ENCODE results near the gene ARHGEF28. TPM values are rescaled to one million over a fixed set of nuclear protein-coding genes. Genes with fewer than 3 reads are reported as not detected.

ARHGEF28 gene
- total RNA-seq, 2 experiments from 2014 or later = not detected

DNA sequence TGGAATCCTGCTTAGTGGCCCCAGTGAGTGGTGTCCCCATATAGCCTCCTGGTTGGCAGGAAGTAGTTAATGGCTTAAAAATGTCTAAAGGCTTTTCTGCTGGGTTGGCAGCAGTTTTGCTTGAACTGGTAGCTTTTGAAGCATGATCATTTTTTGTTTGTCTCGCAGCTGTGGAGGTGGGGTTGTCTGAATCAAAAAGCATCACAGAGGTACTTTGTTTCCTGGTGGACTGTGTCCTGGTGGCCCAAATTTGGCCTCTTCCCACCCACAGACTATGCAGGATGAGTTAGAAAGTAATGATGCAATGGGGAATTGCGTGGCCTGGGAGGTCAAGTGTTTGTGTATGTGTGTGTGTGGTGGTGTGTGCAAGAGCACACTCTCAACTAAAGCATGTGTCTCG is 322.7 kb downstream of the ARHGEF28 start:
- Mint-ChIP-seq H3K4me1 (ENCODE audit: low read depth) (no peaks in the 10 kb centered on the region), H3K27ac (no peak overlapping the region), H3K27me3 (ENCODE audit: low read depth) (peaks cover 4% of the 10 kb centered on the region), H3K9me3 (ENCODE audit: insufficient read depth) (no peaks in the 10 kb centered on the region), H3K36me3 (ENCODE audit: low read depth) (no peaks in the 10 kb centered on the region), H3K4me3 (no peak overlapping the region)
- ChIA-PET CTCF (no interaction called here), POLR2A (no interaction called here)
- ATAC-seq = no peak
- no peak for DNase-seq

DNA sequence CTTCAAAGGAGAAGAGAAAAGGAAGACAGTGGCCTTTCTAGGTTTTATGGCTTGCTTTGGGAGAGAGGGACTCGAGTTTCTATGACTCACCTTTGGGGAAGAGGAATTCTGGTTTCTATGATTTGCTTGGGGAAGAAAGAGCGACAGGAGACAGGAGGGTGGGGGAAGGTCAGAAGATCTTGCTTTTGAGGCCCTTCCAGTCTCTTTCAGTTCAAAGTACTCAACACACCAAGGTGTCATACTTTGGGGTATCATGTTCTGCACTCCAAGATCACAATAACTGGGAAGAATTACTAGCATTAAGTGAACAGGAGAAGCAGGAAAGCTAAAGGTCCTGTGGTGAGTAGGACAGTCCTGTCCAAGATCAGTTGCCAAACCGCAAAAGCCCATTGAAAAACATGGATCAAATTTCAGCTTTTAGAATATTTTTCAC is 324.5 kb downstream of the ARHGEF28 start:
- peaks cover 4% of the 10 kb centered on the region for H3K27me3 Mint-ChIP-seq (ENCODE audit: low read depth)
- ChIA-PET POLR2A (no interaction called here), CTCF (no interaction called here)
- H3K27ac Mint-ChIP-seq = no peak overlapping the region
- DNase-seq (no peak), ATAC-seq (no peak)
- no peaks in the 10 kb centered on the region for H3K4me1 Mint-ChIP-seq (ENCODE audit: low read depth)
- H3K9me3 Mint-ChIP-seq (ENCODE audit: insufficient read depth) = no peaks in the 10 kb centered on the region
- H3K4me3 Mint-ChIP-seq = no peak overlapping the region
- no peaks in the 10 kb centered on the region for H3K36me3 Mint-ChIP-seq (ENCODE audit: low read depth)

GRCh38 chr5:73950912-73951430 is 325.0 kb downstream of the ARHGEF28 start:
- H3K9me3 Mint-ChIP-seq (ENCODE audit: insufficient read depth) = no peaks in the 10 kb centered on the region
- CTCF ChIA-PET = no interaction called here

GRCh38 chr5:73952872-73953271 is 326.9 kb downstream of the ARHGEF28 start:
- ChIA-PET CTCF (no interaction called here), POLR2A (no interaction called here)
- no peak overlapping the region for H3K4me3 Mint-ChIP-seq
- ATAC-seq (no peak), DNase-seq (no peak)
- no peaks in the 10 kb centered on the region for H3K4me1 Mint-ChIP-seq (ENCODE audit: low read depth)
- H3K36me3 Mint-ChIP-seq (ENCODE audit: low read depth) = no peaks in the 10 kb centered on the region
- H3K27me3 Mint-ChIP-seq (ENCODE audit: low read depth) = peaks cover 6% of the 10 kb centered on the region
- H3K9me3 Mint-ChIP-seq (ENCODE audit: insufficient read depth) = no peaks in the 10 kb centered on the region
- H3K27ac Mint-ChIP-seq = no peak overlapping the region

More at GRCh38 chr5:73950912-73951430, 325.0 kb downstream of the ARHGEF28 start:
- DNase-seq (no peak), ATAC-seq (no peak)
- H3K27me3 Mint-ChIP-seq (ENCODE audit: low read depth) = peaks cover 4% of the 10 kb centered on the region
- POLR2A ChIA-PET = no interaction called here
- H3K36me3 Mint-ChIP-seq (ENCODE audit: low read depth) = no peaks in the 10 kb centered on the region
- H3K4me3 Mint-ChIP-seq = no peak overlapping the region
- H3K4me1 Mint-ChIP-seq (ENCODE audit: low read depth) = no peaks in the 10 kb centered on the region
- no peak overlapping the region for H3K27ac Mint-ChIP-seq

- H3K36me3 Mint-ChIP-seq (ENCODE audit: low read depth) = no peaks in the 10 kb centered on the region
- H3K4me3 Mint-ChIP-seq = no peak overlapping the region
- peaks cover 2% of the 10 kb centered on the region for H3K27me3 Mint-ChIP-seq (ENCODE audit: low read depth)
- ChIA-PET CTCF (no interaction called here), POLR2A (no interaction called here)
- no peaks in the 10 kb centered on the region for H3K4me1 Mint-ChIP-seq (ENCODE audit: low read depth)
- H3K9me3 Mint-ChIP-seq (ENCODE audit: insufficient read depth) = no peaks in the 10 kb centered on the region
- no peak overlapping the region for H3K27ac Mint-ChIP-seq
- DNase-seq (no peak), ATAC-seq (no peak)
Observed at GRCh38 chr5:73954381-73954780, 328.4 kb downstream of the ARHGEF28 start.

- Mint-ChIP-seq H3K4me3 (no peak overlapping the region), H3K4me1 (ENCODE audit: low read depth) (no peaks in the 10 kb centered on the region), H3K27ac (no peak overlapping the region), H3K27me3 (ENCODE audit: low read depth) (peaks cover 2% of the 10 kb centered on the region), H3K36me3 (ENCODE audit: low read depth) (no peaks in the 10 kb centered on the region), H3K9me3 (ENCODE audit: insufficient read depth) (no peaks in the 10 kb centered on the region)
- DNase-seq = no peak
- no peak for ATAC-seq
- POLR2A ChIA-PET = no interaction called here
- CTCF ChIA-PET = no interaction called here
Observed at GRCh38 chr5:73955271-73955846, 329.4 kb downstream of the ARHGEF28 start.

DNA sequence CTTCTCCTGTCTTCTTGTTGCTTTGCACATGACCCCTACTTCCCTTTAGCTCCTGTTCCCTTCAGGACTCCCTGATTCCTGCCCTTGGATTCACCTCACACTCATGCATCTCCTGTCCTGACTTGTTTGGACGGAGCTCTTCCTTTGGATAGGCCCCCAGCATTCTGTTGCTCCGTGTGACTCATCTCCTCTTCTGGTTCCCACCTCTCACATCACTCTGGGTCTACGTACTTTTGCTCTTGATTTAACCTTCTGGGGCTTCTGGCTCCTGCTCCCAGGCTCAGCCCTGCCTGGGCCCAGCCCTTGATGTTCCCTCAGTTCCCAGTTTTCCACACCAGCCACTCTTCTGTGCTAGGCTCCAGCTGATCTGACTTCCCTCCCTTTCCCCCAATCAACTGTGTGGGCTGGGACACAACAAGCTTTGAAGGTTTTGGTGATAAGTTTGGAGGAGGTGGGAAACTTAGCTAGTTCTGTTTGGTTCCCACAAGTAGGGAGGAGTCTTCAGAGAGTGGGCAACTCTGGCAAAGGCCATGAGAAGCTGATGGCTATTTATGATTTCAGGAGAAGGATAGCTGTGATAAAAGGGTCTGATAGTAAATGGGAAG is 331.5 kb downstream of the ARHGEF28 start:
- Mint-ChIP-seq H3K9me3 (ENCODE audit: insufficient read depth) (no peaks in the 10 kb centered on the region), H3K27me3 (ENCODE audit: low read depth) (peaks cover 5% of the 10 kb centered on the region), H3K4me3 (no peak overlapping the region), H3K27ac (no peak overlapping the region), H3K36me3 (ENCODE audit: low read depth) (no peaks in the 10 kb centered on the region), H3K4me1 (ENCODE audit: low read depth) (no peaks in the 10 kb centered on the region)
- CTCF ChIA-PET = no interaction called here
- POLR2A ChIA-PET = no interaction called here
- DNase-seq (no peak), ATAC-seq (no peak)

- ATAC-seq (no peak), DNase-seq (no peak)
- Mint-ChIP-seq H3K27ac (no peak overlapping the region), H3K4me3 (no peak overlapping the region), H3K27me3 (ENCODE audit: low read depth) (peaks cover 5% of the 10 kb centered on the region), H3K36me3 (ENCODE audit: low read depth) (no peaks in the 10 kb centered on the region), H3K9me3 (ENCODE audit: insufficient read depth) (no peaks in the 10 kb centered on the region), H3K4me1 (ENCODE audit: low read depth) (no peaks in the 10 kb centered on the region)
- POLR2A ChIA-PET = no interaction called here
- CTCF ChIA-PET = no interaction called here
Observed at GRCh38 chr5:73958037-73958436, 332.0 kb downstream of the ARHGEF28 start.

GRCh38 chr5:73960023-73960422 is 334.0 kb downstream of the ARHGEF28 start:
- ATAC-seq = no peak
- H3K36me3 Mint-ChIP-seq (ENCODE audit: low read depth) = no peaks in the 10 kb centered on the region
- H3K4me1 Mint-ChIP-seq (ENCODE audit: low read depth) = no peaks in the 10 kb centered on the region
- POLR2A ChIA-PET = no interaction called here
- no peak overlapping the region for H3K27ac Mint-ChIP-seq
- no peak overlapping the region for H3K4me3 Mint-ChIP-seq
- no peaks in the 10 kb centered on the region for H3K9me3 Mint-ChIP-seq (ENCODE audit: insufficient read depth)
- DNase-seq = no peak
- CTCF ChIA-PET = no interaction called here
- H3K27me3 Mint-ChIP-seq (ENCODE audit: low read depth) = peaks cover 8% of the 10 kb centered on the region

GRCh38 chr5:73960426-73960825 is 334.4 kb downstream of the ARHGEF28 start:
- CTCF ChIA-PET = no interaction called here
- H3K36me3 Mint-ChIP-seq (ENCODE audit: low read depth) = no peaks in the 10 kb centered on the region
- DNase-seq = no peak
- POLR2A ChIA-PET = no interaction called here
- H3K4me1 Mint-ChIP-seq (ENCODE audit: low read depth) = no peaks in the 10 kb centered on the region
- no peak for ATAC-seq
- no peak overlapping the region for H3K27ac Mint-ChIP-seq
- no peaks in the 10 kb centered on the region for H3K9me3 Mint-ChIP-seq (ENCODE audit: insufficient read depth)
- H3K27me3 Mint-ChIP-seq (ENCODE audit: low read depth) = peaks cover 8% of the 10 kb centered on the region
- no peak overlapping the region for H3K4me3 Mint-ChIP-seq

DNA sequence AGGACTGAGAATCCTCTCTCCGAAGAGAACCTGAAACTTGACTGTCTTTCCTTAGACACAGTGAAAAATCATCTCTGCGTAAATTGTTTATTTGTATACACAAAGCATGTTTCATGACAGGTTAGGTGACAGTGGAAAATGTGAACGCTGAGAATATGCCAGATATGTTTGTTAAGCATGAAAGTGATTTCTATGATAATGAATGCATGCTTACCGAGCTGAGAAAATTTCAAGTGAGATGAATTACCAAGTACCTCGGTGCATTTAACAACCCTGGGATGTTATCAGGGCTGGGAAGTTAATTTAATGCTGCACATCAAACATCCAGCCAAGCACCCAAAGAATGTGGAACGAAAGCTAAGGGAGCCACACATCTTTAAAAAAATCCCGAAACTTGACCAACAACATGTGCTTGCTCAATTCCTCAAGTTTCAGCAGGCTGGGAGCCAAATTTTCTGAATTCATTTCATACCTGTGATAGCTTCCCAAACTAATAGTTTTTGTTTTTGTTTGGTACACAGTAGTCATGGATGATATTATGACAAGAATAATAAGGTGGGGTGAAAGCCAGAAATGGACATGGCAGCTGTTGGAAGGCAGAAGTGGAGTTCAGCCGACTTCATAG is 336.9 kb downstream of the ARHGEF28 start:
- H3K27me3 Mint-ChIP-seq (ENCODE audit: low read depth) = peaks cover 6% of the 10 kb centered on the region
- H3K36me3 Mint-ChIP-seq (ENCODE audit: low read depth) = no peaks in the 10 kb centered on the region
- H3K27ac Mint-ChIP-seq = no peak overlapping the region
- no peaks in the 10 kb centered on the region for H3K9me3 Mint-ChIP-seq (ENCODE audit: insufficient read depth)
- ChIA-PET POLR2A (no interaction called here), CTCF (no interaction called here)
- no peaks in the 10 kb centered on the region for H3K4me1 Mint-ChIP-seq (ENCODE audit: low read depth)
- DNase-seq (no peak), ATAC-seq (no peak)
- no peak overlapping the region for H3K4me3 Mint-ChIP-seq

GRCh38 chr5:73964352-73964865 is 338.4 kb downstream of the ARHGEF28 start:
- CTCF ChIA-PET = no interaction called here
- Mint-ChIP-seq H3K27ac (no peak overlapping the region), H3K36me3 (ENCODE audit: low read depth) (no peaks in the 10 kb centered on the region), H3K4me1 (ENCODE audit: low read depth) (no peaks in the 10 kb centered on the region), H3K27me3 (ENCODE audit: low read depth) (peaks cover 6% of the 10 kb centered on the region), H3K4me3 (no peak overlapping the region), H3K9me3 (ENCODE audit: insufficient read depth) (no peaks in the 10 kb centered on the region)
- ATAC-seq (no peak), DNase-seq (no peak)
- POLR2A ChIA-PET = no interaction called here

All from activated CD8-positive, alpha-beta T cell treated with anti-CD3 and anti-CD28 coated beads, Interleukin-2, amount 10 ng/mL, durations not matched to agents 7 days and 5 days (primary cell).